HCT116 (cell line): ENCODE data around the gene VSTM2L.

Experiments used
- CEBPB ChIP-seq: IDR thresholded peaks from 2 replicates; pipeline ENCODE4 v1.6.1; 2012; ENCODE audit warnings: low read depth
- ELF1 ChIP-seq: IDR thresholded peaks from 2 replicates; pipeline ENCODE4 v1.6.1; 2012; ENCODE audit warnings: low read depth, borderline replicate concordance
- EZH2 ChIP-seq: fragments of 200-600 bp; sonication (generic); IDR thresholded peaks from 2 replicates; pipeline ENCODE4 v1.6.1; 2017; ENCODE audit warnings: antibody characterized with exemption, mixed run types
- POLR2A ChIP-seq: IDR thresholded peaks from 2 replicates; pipeline ENCODE4 v1.7.0; 2011; ENCODE audit warnings: borderline replicate concordance; ENCODE audit not compliant: insufficient read depth, insufficient read length; ENCODE audit errors: extremely low read depth
- POLR2AphosphoS5 ChIP-seq: IDR thresholded peaks from 2 replicates; pipeline ENCODE4 v1.6.1; 2011; ENCODE audit warnings: mild to moderate bottlenecking, low read depth, low read length, moderate library complexity
- SP1 ChIP-seq: IDR thresholded peaks from 2 replicates; pipeline ENCODE4 v1.6.1; 2012; ENCODE audit warnings: low read depth
- SRF ChIP-seq: IDR thresholded peaks from 2 replicates; pipeline ENCODE4 v1.6.1; 2012; ENCODE audit warnings: low read depth
- ZNF274 ChIP-seq: fragments of 200-500 bp; sonication (Bioruptor generic); IDR thresholded peaks from 2 replicates; pipeline ENCODE4 v1.6.1; 2014; ENCODE audit warnings: mild to moderate bottlenecking, low read depth, low read length, inconsistent platforms
- TF ChIP-seq, protein P1 (sequence below), 3 experiments: fragments of 200-600 bp in 1 of 3; sonication (generic) in 1 of 3; IDR thresholded peaks in 2 of 3; conservative IDR thresholded peaks in 1 of 3; 2 replicates each; pipeline ENCODE4 v1.5.1; 2012 to 2017; ENCODE audit warnings: low read depth in 2 of 3, low read length in 2 of 3, antibody characterized with exemption in 1 of 3, borderline replicate concordance in 1 of 3, control low read depth in 1 of 3, mild to moderate bottlenecking in 1 of 3, mixed read lengths in 1 of 3, mixed run types in 1 of 3, moderate library complexity in 1 of 3; ENCODE audit not compliant: insufficient read depth in 1 of 3
- TF ChIP-seq, protein P2 (sequence below): IDR thresholded peaks from 2 replicates; pipeline ENCODE4 v1.6.1; 2011; ENCODE audit warnings: mild to moderate bottlenecking, low read length, moderate library complexity; ENCODE audit not compliant: insufficient replicate concordance; ENCODE audit errors: extremely low read depth

- TF ChIP-seq POLR2AphosphoS5, result no peak
- no peak for TF ChIP-seq EZH2
- TF ChIP-seq, protein P1, sequence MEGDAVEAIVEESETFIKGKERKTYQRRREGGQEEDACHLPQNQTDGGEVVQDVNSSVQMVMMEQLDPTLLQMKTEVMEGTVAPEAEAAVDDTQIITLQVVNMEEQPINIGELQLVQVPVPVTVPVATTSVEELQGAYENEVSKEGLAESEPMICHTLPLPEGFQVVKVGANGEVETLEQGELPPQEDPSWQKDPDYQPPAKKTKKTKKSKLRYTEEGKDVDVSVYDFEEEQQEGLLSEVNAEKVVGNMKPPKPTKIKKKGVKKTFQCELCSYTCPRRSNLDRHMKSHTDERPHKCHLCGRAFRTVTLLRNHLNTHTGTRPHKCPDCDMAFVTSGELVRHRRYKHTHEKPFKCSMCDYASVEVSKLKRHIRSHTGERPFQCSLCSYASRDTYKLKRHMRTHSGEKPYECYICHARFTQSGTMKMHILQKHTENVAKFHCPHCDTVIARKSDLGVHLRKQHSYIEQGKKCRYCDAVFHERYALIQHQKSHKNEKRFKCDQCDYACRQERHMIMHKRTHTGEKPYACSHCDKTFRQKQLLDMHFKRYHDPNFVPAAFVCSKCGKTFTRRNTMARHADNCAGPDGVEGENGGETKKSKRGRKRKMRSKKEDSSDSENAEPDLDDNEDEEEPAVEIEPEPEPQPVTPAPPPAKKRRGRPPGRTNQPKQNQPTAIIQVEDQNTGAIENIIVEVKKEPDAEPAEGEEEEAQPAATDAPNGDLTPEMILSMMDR (IDR thresholded peaks at IDR 0.05 in 2 of 3, conservative IDR thresholded peaks at IDR 0.05 in 1 of 3; ENCODE audit: borderline replicate concordance in 1 of 3, insufficient read depth in 1 of 3, low read depth in 2 of 3, low read length in 2 of 3), result no peak
- no peak for TF ChIP-seq SRF
- TF ChIP-seq, protein P2, sequence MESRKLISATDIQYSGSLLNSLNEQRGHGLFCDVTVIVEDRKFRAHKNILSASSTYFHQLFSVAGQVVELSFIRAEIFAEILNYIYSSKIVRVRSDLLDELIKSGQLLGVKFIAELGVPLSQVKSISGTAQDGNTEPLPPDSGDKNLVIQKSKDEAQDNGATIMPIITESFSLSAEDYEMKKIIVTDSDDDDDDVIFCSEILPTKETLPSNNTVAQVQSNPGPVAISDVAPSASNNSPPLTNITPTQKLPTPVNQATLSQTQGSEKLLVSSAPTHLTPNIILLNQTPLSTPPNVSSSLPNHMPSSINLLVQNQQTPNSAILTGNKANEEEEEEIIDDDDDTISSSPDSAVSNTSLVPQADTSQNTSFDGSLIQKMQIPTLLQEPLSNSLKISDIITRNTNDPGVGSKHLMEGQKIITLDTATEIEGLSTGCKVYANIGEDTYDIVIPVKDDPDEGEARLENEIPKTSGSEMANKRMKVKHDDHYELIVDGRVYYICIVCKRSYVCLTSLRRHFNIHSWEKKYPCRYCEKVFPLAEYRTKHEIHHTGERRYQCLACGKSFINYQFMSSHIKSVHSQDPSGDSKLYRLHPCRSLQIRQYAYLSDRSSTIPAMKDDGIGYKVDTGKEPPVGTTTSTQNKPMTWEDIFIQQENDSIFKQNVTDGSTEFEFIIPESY, result no peak
- no peak for TF ChIP-seq POLR2A
- no peak for TF ChIP-seq ELF1
- TF ChIP-seq CEBPB, result no peak
- TF ChIP-seq SP1, result no peak
- TF ChIP-seq ZNF274, result no peak
Measured at GRCh38 chr20:37904008-37904642, 1.2 kb downstream of the VSTM2L start.
